Cardiac septum (tissue), 1 donor: ENCODE data around the gene XK. TPM values are rescaled to one million over a fixed set of nuclear protein-coding genes. Genes with fewer than 3 reads are reported as not detected.
A peak's percentile ranks its signal among the peaks of the same experiment; 100 is the strongest.

Experiments used
- DNase-seq: peaks from one replicate; pipeline ENCODE4 v3.0.0-alpha.2; 2020; ENCODE audit warnings: low spot score
- intact Hi-C: fragments of 100-400 bp; cut with DNase I; formaldehyde crosslinking; loops from one replicate; pipeline ENCODE4 v1.14.0; 2022
- total RNA-seq: library from RNA; stranded (reverse); fragmentation: NEBNext Ultra II Directional; extraction: Animal tissue kit (Norgen Biotek cat#: 25700); gene quantifications from one replicate; pipeline ENCODE4 v1.2.1, GENCODE V29; 2021
- donor health status: DM: no; HTN: no; CAD: no.

The XK gene
- total RNA-seq, 1 donor from 2014 or later: 6.8 TPM

DNA sequence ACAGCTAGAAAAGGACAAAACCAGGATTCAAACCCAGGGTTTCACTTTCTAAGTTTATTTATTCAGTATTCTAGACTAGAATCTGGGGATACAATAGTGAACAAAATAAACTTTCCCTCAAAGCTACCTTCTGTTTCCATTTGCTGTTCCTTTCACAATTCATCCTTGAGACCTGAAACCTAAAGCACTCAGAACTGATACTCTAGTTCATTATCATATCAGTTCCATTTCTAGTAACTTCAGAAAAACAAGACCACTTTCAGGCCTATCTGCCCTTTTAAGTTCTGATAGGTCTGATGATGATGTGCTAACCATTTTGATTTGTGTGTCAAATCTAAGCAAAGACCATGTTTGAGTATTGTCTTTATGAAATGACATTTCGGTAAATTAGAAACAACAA lies 7.8 kb upstream of the XK start:
- intact Hi-C loops: no loop called here
- DNase-seq: no peak

DNA sequence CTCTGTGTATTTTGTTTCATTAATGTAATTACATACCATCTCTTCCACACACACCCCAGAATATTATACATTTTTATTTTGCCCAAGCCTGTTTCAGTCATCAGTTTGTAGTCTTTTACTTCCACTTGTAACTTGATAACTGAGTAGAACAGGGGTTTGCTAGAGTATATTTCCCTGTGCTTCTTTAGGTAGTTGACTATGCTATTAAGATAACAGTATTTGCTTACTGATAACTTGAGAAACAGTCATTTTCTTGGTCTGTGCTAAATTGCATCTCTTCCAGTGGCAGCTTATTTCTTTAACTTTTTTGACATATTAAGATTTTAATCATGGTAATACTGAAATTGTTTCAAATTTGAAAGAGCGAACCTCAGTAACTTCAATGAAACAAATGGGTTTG lies 7.0 kb upstream of the XK start:
- intact Hi-C loops: no loop called here
- no peak for DNase-seq

DNA sequence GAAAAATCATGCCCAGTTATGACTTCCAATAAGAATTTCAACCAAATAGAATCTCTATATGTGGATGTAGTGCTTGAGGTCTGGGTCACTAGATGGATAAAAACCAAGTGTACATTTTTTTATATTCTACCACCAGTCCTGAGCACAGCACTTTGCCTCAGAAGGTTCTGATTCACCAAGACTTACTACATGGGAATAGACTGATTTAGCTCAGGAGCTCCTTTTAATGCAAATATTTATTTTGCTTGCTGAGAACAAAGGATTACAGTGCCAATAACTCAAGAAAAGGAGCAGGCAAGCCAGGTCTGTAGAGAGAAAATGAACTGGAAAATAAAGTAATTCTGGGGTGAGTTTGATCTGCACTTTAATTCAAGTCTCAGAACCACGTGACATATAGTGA lies 6.4 kb upstream of the XK start:
- intact Hi-C loops: no loop called here
- no peak for DNase-seq

DNA sequence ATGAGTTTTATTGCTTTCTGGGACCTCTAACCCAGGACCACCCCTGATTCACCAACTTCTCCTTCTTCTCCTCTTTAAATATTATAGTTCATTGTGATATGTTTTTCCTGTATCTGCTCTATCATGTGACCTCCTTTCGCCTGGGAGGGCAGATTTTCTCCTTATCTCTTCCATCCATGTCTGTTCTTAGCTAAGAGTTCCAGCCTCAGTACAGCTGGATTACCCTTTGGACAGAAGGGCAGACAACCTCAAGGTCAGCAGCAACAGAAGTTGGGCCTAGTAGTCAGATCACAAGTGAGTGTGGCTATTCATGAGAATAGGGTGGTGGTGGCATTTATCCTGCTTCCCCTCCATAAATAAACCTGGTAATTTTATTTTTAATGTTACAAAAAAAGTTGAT lies 5.7 kb upstream of the XK start:
- intact Hi-C loops: no loop called here
- no peak for DNase-seq

DNA sequence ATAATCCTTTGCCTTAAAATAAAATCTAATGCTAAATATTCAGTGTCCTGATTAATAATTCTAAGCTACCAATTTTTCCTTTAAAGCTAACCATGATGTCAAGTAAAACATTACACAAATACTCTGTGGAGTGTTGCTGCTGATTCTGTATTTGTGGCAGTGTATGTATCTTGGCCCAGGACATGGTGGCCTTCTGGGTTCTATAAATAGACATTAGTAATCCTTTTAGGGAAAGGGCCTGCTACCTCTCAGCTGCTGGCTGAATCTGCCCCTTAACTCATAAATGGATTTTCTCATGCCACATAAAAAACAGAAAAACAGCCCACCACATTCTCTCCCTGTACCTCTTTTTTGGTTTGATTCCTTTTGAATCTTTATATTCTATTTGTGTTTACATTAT lies 1.2 kb upstream of the XK start:
- no peak for DNase-seq
- intact Hi-C loops: no loop called here

DNA sequence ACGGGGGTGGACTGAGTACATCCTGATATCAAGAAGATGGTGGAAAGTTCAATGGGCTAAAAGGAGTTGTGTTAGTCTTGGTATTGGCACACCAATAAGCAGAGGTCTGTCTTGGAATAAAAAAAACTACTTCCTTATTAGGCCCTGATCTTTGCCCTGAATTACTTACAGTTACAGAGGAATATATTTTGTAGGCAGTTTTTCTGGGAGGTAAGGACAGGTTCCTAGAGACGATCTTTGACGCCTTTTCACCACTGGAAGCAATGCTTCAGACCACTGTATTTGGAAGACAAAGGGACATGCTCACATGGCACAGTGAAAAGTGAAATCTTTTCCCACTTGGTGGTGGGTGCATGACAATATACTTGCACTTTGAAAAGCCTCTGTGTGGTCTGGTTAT lies 618 bp upstream of the XK start:
- intact Hi-C loops: no loop called here
- DNase-seq: no peak

DNA sequence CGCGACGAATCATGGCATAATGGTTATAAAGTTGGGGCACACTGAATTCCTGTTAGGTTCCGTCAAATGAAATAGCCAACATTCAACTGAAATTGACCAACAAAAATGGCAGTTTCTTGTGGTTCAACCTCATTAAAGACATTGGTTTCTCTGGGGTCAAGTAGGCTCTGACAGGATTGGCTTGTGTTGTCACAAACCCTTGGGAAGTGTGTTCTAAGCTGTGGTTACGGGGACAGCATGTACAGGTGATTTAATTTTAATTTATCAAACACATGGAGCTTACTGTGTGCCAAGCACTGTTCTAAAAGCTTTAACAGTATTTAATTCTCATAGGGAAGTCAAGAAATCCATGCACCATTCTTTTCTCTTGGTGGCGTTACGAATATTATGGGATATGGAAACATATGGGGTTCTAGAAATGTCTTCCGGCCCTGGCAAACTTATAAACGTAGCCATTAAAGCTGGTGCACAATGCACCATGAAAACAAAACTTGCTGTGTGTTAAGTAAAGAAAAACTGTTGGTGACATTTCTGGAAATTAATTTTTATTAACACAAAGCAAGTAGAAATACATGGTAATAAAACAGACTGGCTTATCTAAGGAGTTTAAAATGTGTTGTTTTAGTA lies 891 bp downstream of the XK start:
- DNase-seq: no peak
- intact Hi-C loops: no loop called here

DNA sequence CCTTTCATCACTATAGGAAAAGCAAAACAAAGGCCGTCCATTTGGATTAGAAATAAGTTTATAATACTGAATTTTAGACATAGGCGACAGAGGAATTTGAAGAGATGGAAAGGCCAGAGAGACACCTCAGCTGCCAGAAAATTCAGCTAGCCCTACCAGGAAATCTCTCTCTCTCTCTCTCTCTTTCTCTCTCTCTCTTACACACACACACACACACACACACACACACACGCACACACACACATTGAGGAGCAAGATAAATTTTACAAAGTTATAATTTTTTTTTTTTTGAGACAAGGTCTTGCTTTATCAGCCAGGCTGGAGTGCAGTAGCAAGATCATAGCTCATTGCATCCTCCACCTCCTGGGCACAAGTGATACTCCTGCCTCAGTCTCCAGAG lies 1.4 kb downstream of the XK start:
- intact Hi-C loops: no loop called here
- no peak for DNase-seq

DNA sequence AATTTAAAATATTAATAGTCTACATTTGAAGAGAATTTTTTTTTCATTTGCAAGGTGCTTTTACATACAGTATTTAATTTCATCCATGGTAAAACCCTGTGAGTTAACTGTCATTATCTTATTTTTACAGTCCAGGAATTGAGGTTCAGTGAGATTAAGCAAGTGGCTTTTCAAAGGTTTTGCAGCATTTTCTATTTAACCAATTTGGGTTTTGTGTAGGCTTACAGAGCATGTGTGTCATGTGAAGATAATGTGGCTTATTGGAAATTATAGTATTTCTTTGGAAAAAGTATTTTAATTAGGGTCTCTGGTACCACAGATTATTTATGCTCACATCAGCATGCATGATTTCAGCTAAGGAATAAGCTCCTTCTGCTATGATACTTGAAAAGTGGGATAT lies 4.5 kb downstream of the XK start:
- intact Hi-C loops: no loop called here

DNA sequence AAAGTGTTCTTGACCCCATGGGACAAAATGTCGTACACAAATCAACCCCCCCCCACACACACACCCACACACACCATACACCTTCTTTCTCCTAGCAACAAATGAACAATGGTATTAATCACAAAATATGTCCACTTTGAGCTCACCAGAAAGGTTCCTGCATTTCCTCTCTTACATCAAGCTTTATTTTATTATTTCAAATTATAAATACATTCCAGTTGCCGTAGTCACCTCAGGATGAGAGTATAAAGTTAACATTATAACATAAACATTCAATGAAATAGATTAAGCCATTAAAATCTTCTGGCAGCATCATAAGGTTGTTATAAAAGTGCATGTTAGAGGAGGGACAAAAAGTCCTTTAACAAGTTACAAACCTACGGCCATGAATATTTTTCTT lies 7.3 kb downstream of the XK start:
- intact Hi-C loops: no loop called here
- DNase-seq: no peak

More for the DNA sequence above, 4.5 kb downstream of the XK start:
- DNase-seq: no peak

DNA sequence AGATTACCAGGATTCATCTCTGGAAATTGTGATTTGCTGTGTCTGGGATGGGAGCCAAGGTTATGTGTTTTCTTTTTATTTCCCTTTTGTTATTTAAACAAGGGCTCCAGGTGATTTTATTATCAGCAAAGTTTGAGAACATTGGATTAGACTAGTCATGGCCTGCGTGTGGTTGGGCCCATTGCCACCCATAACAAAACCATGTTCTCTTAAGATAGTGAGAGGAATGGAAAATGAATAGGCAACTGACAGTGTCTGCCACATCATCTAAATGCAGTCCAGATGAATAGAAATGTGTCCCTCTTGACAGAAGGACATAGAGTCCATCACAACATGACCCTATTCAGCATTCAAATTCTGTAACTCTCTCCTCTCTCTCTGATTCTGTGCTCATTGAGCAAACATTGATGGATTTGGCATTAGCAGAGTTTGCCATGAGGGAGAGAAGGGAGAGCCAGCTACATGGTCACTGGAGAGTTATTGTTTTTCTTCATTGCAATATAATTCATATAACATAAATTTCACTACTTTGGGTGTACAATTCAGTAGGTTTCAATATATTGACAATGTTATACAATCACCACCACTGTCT lies 11.7 kb downstream of the XK start:
- intact Hi-C loops: no loop called here
- DNase-seq: no peak

DNA sequence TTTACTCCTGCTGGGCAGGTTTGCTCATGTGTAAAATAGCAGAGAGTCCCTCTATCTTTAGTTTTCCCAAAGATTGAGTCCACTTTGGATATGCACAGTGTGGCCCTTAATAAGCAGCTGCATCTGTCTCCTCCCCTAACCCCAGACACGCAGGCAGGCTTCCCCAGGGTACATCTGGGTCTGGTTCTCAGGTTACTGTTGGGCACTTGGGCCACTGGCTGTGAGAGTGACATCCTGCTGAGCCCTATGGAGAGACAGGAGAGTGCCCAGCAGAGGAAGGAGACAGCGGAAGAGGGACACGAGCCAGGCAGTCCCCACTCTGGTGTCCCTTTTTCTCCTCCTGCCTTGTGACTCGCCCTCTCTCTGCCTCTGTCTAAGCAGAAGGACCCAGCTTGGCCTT lies 16.0 kb downstream of the XK start:
- no peak for DNase-seq
- intact Hi-C loops: no loop called here

DNA sequence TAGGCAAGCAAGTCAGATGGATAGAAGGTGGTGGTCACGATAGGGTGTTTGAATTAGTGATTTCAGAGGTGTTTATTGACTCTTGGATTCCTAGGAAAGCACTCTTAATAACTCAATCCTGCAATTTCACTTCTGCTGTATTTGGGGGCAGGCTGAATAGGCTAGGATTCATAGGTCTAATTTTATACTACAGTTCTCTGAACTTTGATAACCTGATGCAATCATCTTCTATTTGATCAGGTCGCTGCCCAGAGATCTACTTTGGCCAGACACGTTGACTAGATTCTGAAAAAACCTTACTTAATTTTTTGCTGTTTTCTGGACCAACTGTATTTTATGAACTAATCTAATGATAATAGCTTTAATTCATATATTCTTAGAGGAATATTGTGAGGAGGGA lies 26.4 kb downstream of the XK start:
- intact Hi-C loops: no loop called here
- no peak for DNase-seq

DNA sequence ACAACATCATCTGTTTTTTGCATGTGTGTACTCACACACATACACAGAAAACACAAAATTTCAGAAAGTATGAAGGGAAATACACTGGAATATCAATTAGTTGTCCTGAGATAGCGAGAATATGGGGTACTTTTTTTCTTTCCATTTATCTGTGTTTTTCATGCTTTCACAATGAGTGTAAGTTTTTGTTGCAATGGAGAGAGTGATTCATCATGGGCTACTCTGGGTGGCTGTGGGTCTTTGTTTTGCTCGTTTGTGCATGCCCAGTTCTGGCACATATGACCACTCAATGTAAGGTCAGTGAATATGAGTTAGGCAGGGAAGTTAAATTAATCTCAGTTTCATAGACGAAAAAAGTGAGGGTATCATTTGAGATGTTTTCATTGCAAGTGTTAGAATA lies 26.9 kb downstream of the XK start:
- intact Hi-C loops: no loop called here
- DNase-seq: no peak

DNA sequence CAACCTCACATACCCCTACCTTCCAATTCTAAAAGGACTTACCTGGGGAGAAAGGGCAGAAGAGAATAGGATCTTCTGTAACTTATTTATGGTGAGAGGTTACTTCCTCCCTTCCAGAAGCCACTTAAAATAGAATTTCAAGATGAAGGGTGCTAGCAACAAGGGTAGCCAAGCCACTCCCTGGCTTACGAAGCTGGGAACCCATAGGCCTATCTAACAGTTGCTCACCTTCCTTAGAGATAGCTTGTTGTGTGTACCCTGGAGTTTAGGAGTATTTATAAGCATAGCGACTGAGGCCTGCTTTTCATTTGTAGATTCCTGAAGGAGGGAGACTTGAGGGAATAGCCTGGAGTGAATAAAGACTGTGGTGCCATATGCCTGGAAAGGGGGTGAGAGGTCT lies 28.9 kb downstream of the XK start:
- DNase-seq: no peak
- intact Hi-C loops: no loop called here

DNA sequence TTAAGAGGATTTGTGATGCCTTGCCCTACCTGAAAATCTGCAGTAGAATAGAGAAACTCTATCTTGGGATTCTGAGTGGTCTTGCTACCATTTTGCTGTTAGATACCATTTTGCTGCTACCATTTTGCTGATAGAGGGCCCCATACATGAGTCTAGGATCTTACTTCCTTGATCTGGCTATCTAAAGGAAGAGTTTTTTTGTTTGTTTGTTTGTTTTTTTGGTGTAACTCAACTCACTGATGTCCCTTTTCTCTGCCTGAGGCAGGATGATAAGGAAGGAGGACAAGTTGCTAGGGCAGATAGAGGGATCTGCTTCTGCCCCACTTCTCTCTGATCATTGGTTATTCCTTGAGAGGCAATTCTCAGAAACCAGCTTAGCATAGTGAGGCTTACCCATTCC lies 31.0 kb downstream of the XK start:
- no peak for DNase-seq
- intact Hi-C loops: no loop called here

DNA sequence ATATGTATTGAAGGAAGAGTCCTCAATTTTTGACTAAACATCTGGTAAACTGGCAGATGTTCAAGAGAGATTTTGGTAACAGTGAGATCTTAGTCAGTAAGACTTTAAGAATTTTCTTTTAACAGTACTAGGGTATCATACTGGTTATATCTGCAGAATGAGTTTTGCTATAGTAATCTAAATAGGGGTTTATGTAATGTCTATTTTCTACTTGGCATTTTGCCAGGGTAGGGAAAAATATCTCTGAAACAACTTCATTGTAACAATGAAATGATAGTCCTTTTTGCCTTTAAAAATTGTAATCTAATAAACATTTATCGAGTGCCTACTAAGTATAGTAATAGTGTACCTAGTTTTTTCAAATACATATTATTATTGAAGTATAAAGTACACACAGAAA lies 32.1 kb downstream of the XK start:
- no peak for DNase-seq
- intact Hi-C loops: no loop called here

DNA sequence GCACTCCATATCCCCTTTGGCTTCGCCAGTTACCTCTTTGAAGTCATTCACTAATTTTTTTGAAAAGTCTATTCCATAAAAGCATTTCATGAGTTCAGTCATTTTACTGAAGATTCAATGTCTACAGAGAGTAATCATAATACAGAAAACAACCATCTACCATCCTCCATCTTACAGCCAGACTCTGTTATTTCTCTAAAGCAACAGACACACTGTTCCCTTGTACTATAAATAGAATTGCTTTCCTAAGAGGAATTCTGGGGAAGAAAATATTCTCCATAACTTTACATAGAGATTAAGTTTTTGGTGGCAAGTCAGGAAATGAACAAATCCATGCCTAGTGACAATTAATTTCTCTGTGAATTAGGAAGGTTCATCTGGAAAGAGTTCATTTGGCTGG lies 37.0 kb downstream of the XK start:
- intact Hi-C loops: no loop called here
- no peak for DNase-seq

DNA sequence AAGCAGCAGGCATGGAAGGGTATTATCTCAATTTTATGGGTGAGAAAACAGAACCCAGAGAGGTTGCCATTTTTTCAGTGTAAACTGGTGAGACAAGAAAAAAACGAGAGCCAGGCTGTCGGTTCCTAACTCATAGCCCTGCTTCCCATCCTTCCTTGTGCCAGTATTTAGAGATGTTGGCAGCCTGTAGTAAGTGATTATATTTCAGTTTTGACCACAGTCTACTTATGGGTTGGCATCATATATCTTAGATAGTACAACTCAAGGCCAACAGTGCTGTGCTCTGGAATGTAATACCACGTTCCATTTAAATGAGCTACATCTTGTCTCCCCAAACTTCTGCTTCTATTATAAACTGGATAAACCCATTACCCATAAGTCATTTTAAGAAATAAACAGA lies 40.8 kb downstream of the XK start:
- no peak for DNase-seq
- intact Hi-C loops: no loop called here

DNA sequence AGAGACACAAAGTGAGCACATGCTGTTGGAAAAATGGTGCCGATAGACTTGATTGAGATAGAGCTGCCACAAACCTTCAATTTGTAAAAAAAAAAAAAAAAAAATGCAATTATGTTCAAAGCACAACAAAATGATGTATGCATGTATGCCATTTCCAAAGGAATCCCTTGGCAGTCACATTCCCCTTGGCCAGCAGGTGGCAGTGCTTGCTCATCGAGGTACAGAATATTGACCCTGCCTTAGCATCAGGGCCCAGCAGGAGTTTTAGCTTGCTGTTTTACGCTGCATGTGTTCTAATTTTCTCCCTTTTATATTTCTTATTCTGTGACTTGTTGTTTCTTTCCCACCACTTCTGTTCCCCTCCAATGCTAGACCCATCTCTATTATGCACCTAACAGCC lies 59.8 kb downstream of the XK start:
- intact Hi-C loops: loop anchor here (10.0 kb wide), 1 partner anchor 419 kb away; no protein-coding TSS in a partner anchor
- peak; percentile 83 for DNase-seq

DNA sequence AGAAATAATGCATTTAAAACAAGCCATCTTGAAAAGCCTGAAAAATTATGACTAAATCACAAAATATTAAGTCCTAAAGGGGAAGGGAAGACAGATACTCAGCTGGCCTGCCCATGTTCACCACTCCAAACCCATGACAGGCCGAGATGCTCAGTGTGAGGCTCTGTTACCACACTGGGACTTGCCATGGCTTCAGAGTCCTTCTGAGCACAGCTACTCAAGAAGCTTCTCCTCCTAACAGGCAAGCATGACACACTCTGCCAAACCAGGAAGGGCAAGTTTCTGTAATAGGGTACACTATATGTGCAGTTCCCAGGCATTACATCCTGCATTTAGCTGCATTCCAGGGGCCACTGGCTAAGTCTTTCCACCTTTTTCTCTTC lies 60.2 kb downstream of the XK start:
- intact Hi-C loops: loop anchor here (10.0 kb wide), 1 partner anchor 419 kb away; no protein-coding TSS in a partner anchor

More for the DNA sequence above, 60.2 kb downstream of the XK start:
- no peak for DNase-seq
